Measurements from ENCODE around the gene GSTM2. TPM values are rescaled to one million over a fixed set of nuclear protein-coding genes. Genes with fewer than 3 reads are reported as not detected.
"Not testable (repeated sequence)": the region's sequence is repeated elsewhere in the genome, so short reads cannot be mapped to it uniquely, and the experiment has no call there.

The GSTM2 gene
- total and polyA plus RNA-seq, 3 donors from 2014 or later, result 68.0 to 131 (median 83.2) TPM

- no peak for DNase-seq
- intact Hi-C loops (cut with DNase I; ENCODE audit: low total_unique reads), result no loop called here
- Histone ChIP-seq H3K9me3 (no peaks in the 10 kb centered on the region), H3K36me3 (ENCODE audit: low read depth, missing control alignments) (no peaks in the 10 kb centered on the region), H3K4me3 (no peak overlapping the region), H3K27ac (no peak overlapping the region), H3K4me1 (no peaks in the 10 kb centered on the region), H3K27me3 (no peaks in the 10 kb centered on the region)
- TF ChIP-seq POLR2A (IDR thresholded peaks at IDR 0.05), result no peak
- 66 to 76% methylated on average over 8 of the region's 8 CpGs for WGBS, 2 donors
Observed at GRCh38 chr1:109704173-109704572, 36.3 kb downstream of the GSTM2 start.

DNA sequence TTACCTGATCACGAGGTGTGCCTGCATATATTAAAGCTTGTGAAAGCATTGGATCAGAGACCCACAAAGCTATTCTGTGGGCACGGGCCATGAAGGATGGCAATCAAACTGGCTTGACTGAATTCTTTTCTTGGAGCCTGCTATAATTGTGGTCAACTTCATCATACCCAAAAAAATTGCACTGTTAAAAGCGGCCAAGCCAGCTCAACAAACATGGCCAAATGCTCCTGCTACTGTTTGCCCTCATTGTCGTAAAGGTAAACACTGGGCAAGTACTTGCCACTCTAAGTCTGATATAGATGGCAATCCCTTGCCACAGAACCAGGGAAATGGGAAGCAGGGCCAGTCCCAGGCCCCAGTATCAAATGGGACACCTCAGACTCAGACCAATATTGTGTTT is 37.6 kb downstream of the GSTM2 start:
- Histone ChIP-seq H3K36me3 (ENCODE audit: low read depth, missing control alignments) (no peaks in the 10 kb centered on the region), H3K4me3 (no peak overlapping the region), H3K9me3 (no peaks in the 10 kb centered on the region), H3K27me3 (no peaks in the 10 kb centered on the region), H3K4me1 (no peaks in the 10 kb centered on the region), H3K27ac (no peak overlapping the region)
- TF ChIP-seq CTCF (IDR thresholded peaks at IDR 0.05) (no peak), POLR2A (IDR thresholded peaks at IDR 0.05) (no peak)
- no peak for DNase-seq
- intact Hi-C loops (cut with DNase I; ENCODE audit: low total_unique reads), result no loop called here
- 90 to 91% methylated on average over 4 of the region's 4 CpGs for WGBS, 2 donors

- H3K4me1 ChIP-seq; H3K4me3 ChIP-seq; H3K27ac ChIP-seq; H3K27me3 ChIP-seq; DNase-seq; H3K36me3 ChIP-seq (ENCODE audit: low read depth, missing control alignments); intact Hi-C loops (cut with DNase I; ENCODE audit: low total_unique reads); H3K9me3 ChIP-seq: not testable (repeated sequence)
- WGBS, 2 donors, result 67 to 73% methylated on average over 4 of the region's 4 CpGs
Observed at GRCh38 chr1:109708949-109709348, 41.1 kb downstream of the GSTM2 start.

DNA sequence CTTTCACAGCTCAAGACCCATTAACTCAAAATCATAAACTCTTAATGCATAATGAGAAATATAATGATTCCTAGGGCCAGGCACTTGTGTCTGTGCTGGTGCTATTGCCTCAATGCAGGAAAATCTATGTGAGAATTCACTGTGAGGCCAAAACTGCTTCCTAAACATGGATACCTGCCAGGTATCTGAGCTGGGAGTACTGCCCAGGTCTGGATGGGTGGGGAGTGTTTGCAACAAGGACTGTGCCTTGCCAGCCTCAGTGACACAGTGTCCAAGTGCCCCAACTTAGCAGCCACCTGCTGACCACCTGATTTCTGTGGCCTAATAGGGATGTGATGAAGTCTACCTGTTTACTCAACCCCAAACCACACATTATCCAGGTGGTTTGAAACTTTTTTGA is 42.0 kb downstream of the GSTM2 start:
- intact Hi-C loops (cut with DNase I; ENCODE audit: low total_unique reads); H3K4me3 ChIP-seq; H3K4me1 ChIP-seq; DNase-seq; H3K9me3 ChIP-seq; H3K36me3 ChIP-seq (ENCODE audit: low read depth, missing control alignments); H3K27ac ChIP-seq; H3K27me3 ChIP-seq: not testable (repeated sequence)

DNA sequence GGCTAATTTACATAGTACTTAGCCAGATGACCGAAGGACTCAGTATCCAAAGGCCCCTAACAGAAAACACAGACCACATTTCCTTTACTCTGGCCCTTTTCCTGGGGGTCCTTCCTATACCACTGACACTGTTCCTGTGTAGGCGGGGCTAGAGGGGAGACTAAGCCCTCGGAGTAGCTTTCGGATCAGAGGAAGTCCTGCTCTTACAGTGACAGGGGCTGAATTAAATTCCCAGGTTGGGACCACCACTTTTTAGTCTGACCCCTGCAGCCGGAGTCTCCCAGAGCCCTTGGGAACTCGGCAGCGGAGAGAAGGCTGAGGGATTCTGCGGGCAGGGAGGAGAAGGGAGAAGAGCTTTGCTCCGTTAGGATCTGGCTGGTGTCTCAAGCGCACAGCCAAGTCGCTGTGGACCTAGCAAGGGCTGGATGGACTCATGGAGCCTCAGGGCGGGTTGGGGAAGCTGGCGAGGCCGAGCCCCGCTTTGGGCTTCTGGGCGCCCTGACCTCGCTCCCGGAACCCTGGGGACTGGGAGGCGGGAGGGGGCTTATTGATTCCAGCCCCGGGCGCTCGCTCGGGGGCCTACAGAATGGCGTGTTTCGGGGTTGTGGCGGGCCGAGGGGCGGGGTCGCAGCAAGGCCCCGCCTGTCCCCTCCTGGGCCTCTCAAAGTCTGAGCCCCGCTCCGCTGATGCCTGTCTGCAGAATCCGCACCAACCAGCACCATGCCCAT is 43.9 kb downstream of the GSTM2 start, which contains the start of gene GSTM5:
GSTM5 (plus strand) TSS at position 659 of the 728 bp plus-strand sequence; CDS start at position 721, 62 bp downstream.
- H3K27ac ChIP-seq, result peak within 1 kb of the TSS in 1 of 2 donors; percentile 39
- H3K9me3 ChIP-seq; H3K36me3 ChIP-seq (ENCODE audit: low read depth, missing control alignments); intact Hi-C loops (cut with DNase I; ENCODE audit: low total_unique reads); H3K27me3 ChIP-seq; H3K4me1 ChIP-seq: not testable (repeated sequence)
- 10 to 29% methylated on average over 6 to 31 of the region's 33 CpGs for WGBS, 2 donors
- H3K4me3 ChIP-seq, result peak within 1 kb of the TSS; percentile 27 to 53
- peak; percentile 32 for DNase-seq

DNA sequence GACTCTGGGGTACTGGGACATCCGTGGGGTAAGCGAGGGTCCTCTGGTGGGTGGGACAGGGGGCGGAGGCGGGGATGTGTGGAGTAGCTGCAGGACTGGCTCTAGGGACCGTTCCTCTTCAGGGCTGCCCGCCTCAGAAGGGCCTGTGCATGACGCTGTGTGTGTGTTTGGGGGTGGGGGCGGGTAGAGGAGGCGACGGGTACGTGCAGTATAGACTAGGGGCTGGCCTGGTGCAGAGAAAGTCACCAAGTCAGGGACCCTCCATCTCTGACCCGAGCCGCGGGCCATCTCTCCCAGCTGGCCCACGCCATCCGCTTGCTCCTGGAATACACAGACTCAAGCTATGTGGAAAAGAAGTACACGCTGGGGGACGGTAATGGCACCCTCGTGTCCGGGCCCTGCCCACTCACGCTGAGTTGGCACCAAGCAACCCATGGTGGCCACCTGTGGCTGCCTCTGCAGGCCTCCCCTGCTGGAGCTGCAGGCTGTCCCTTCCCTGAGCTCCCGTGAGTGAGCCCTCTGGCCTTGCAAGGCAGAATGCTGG is 44.5 kb downstream of the GSTM2 start:
- H3K36me3 ChIP-seq (ENCODE audit: low read depth, missing control alignments), result no peaks in the 10 kb centered on the region
- H3K4me3 ChIP-seq, result peak overlapping the region; percentile 27 to 53
- intact Hi-C loops (cut with DNase I; ENCODE audit: low total_unique reads), result no loop called here
- no peak for TF ChIP-seq POLR2A (IDR thresholded peaks at IDR 0.05)
- TF ChIP-seq CTCF (IDR thresholded peaks at IDR 0.05), result no peak
- no peaks in the 10 kb centered on the region for H3K9me3 ChIP-seq
- peaks cover 5% of the 10 kb centered on the region for H3K4me1 ChIP-seq
- 47 to 50% methylated on average over 13 to 22 of the region's 22 CpGs for WGBS, 2 donors
- H3K27me3 ChIP-seq, result no peaks in the 10 kb centered on the region
- DNase-seq, result no peak
- peak overlapping the region in 1 of 2 donors; percentile 24 for H3K27ac ChIP-seq

DNA sequence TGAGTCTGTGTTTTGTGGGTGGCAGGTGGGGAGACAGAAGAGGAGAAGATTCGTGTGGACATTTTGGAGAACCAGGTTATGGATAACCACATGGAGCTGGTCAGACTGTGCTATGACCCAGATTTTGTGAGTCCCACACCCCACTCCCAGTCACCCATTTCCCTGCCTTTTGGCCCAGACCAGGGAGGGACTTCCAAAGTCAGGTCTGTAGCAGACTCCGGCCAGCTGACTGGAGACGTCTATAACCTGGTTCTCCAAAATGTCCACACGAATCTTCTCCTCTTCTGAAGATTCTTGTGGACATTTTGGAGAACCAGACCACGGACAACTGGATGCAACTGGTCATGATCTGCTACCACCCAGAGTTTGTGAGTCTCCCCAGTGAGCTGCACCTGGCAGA is 45.8 kb downstream of the GSTM2 start:
- WGBS, 2 donors, result 94 to 98% methylated on average over 5 of the region's 5 CpGs
- Histone ChIP-seq H3K4me3 (no peak overlapping the region), H3K9me3 (no peaks in the 10 kb centered on the region), H3K36me3 (ENCODE audit: low read depth, missing control alignments) (no peaks in the 10 kb centered on the region), H3K27me3 (no peaks in the 10 kb centered on the region), H3K4me1 (peaks cover 5% of the 10 kb centered on the region), H3K27ac (no peak overlapping the region)
- TF ChIP-seq POLR2A (IDR thresholded peaks at IDR 0.05) (no peak), CTCF (IDR thresholded peaks at IDR 0.05) (no peak)
- no peak for DNase-seq
- intact Hi-C loops (cut with DNase I; ENCODE audit: low total_unique reads), result no loop called here

Measured in testis (tissue), 3 donors.